Esophagus (tissue), 2 donors: Measurements from ENCODE around the gene AIF1. TPM values are rescaled to one million over a fixed set of nuclear protein-coding genes. Genes with fewer than 3 reads are reported as not detected.

Experiments used
- H3K27ac ChIP-seq, 2 donors: one replicate each; pipeline ENCODE4 v1.5.1; 2013; ENCODE audit warnings: low read depth in 2 of 2, mild to moderate bottlenecking in 2 of 2, inconsistent platforms in 1 of 2, low read length in 1 of 2, moderate library complexity in 1 of 2
- H3K27me3 ChIP-seq, 2 donors: one replicate each; pipeline ENCODE4 v1.6.1; 2013; ENCODE audit warnings: low read length in 2 of 2, control low read depth in 1 of 2, mild to moderate bottlenecking in 1 of 2; ENCODE audit not compliant: insufficient read depth in 2 of 2, control insufficient read depth in 1 of 2
- H3K36me3 ChIP-seq, 2 donors: one replicate each; pipeline ENCODE4 v1.6.1; 2013; ENCODE audit warnings: low read length in 1 of 2; ENCODE audit not compliant: control insufficient read depth in 2 of 2, insufficient read depth in 2 of 2
- H3K4me1 ChIP-seq, 2 donors: one replicate each; pipeline ENCODE4 v1.6.1; 2013; ENCODE audit warnings: low read length in 1 of 2; ENCODE audit not compliant: control insufficient read depth in 2 of 2, insufficient read depth in 2 of 2
- H3K4me3 ChIP-seq, 2 donors: one replicate each; pipeline ENCODE4 v1.5.1; 2013; ENCODE audit warnings: low read length in 2 of 2, mild to moderate bottlenecking in 2 of 2, low read depth in 1 of 2, moderate library complexity in 1 of 2
- H3K9me3 ChIP-seq, 2 donors: one replicate each; pipeline ENCODE4 v1.6.1; 2013; ENCODE audit warnings: mild to moderate bottlenecking in 2 of 2, low read depth in 1 of 2, low read length in 1 of 2, moderate library complexity in 1 of 2; ENCODE audit not compliant: control insufficient read depth in 2 of 2, insufficient read depth in 1 of 2
- whole genome bisulfite sequencing, 2 donors: extraction: QIAGEN DNeasy Blood & Tissue Kit; methylation state at CpG; one replicate each; pipeline ENCODE4 v1.1.7; 2013; 5-methylcytosine and 5-hydroxymethylcytosine counted together
- polyA plus RNA-seq, 2 donors: library from polyadenylated mRNA; stranded (reverse); fragments of 200-250 nt; gene quantifications; one replicate each; pipeline ENCODE4 v1.2.3, GENCODE V29; 2013
- donor health status: healthy with polysubstance abuse.
- donor health status: Bipolar disorder and iron deficiency.

AIF1 gene
- polyA plus RNA-seq, 2 donors = 8.0 to 12.6 TPM

- Histone ChIP-seq H3K4me3 (peak within 1 kb of the TSS; percentile 21 to 35), H3K27me3 (no peaks in the 10 kb centered on the region), H3K27ac (peak within 1 kb of the TSS; percentile 13 to 52), H3K4me1 (no peaks in the 10 kb centered on the region), H3K36me3 (no peaks in the 10 kb centered on the region), H3K9me3 (no peaks in the 10 kb centered on the region)
- WGBS, 2 donors = 45 to 47% methylated on average over 19 of the region's 19 CpGs
These were observed 39.6 kb upstream of the AIF1 start, which contains the start of gene TNF for GRCh38 chr6:31575335-31575901. Gene TNF (plus strand): TSS chr6:31575565. CDS start chr6:31575742, 177 bp downstream.

- Histone ChIP-seq H3K36me3 (no peaks in the 10 kb centered on the region), H3K4me1 (peaks cover 0 to 2% of the 10 kb centered on the region in 2 donors), H3K27me3 (no peaks in the 10 kb centered on the region), H3K9me3 (no peaks in the 10 kb centered on the region), H3K4me3 (peak overlapping the region; percentile 21 to 35), H3K27ac (peak overlapping the region; percentile 13 to 52)
- 70 to 75% methylated on average over 8 of the region's 8 CpGs for WGBS, 2 donors
These were observed 38.9 kb upstream of the AIF1 start for GRCh38 chr6:31575952-31576685.

- Histone ChIP-seq H3K27me3 (no peaks in the 10 kb centered on the region), H3K27ac (peak overlapping the region in 1 of 2 donors; percentile 19), H3K4me1 (peaks cover 0 to 6% of the 10 kb centered on the region in 2 donors), H3K4me3 (peak overlapping the region in 1 of 2 donors; percentile 10), H3K9me3 (no peaks in the 10 kb centered on the region), H3K36me3 (no peaks in the 10 kb centered on the region)
- 73 to 79% methylated on average over 19 of the region's 19 CpGs for WGBS, 2 donors
These were observed 38.0 kb upstream of the AIF1 start for GRCh38 chr6:31576897-31577578.

GRCh38 chr6:31577579-31577966 is 37.5 kb upstream of the AIF1 start:
- H3K27ac ChIP-seq = no peak overlapping the region
- no peak overlapping the region for H3K4me3 ChIP-seq
- no peaks in the 10 kb centered on the region for H3K36me3 ChIP-seq
- 83 to 85% methylated on average over 3 of the region's 3 CpGs for WGBS, 2 donors
- H3K4me1 ChIP-seq = peaks cover 0 to 6% of the 10 kb centered on the region in 2 donors
- no peaks in the 10 kb centered on the region for H3K9me3 ChIP-seq
- H3K27me3 ChIP-seq = no peaks in the 10 kb centered on the region

- Histone ChIP-seq H3K4me1 (peaks cover 0 to 6% of the 10 kb centered on the region in 2 donors), H3K27ac (no peak overlapping the region), H3K4me3 (no peak overlapping the region), H3K27me3 (no peaks in the 10 kb centered on the region), H3K9me3 (no peaks in the 10 kb centered on the region), H3K36me3 (no peaks in the 10 kb centered on the region)
- 66 to 71% methylated on average over 12 of the region's 12 CpGs for WGBS, 2 donors
These were observed 36.6 kb upstream of the AIF1 start for GRCh38 chr6:31578184-31579118.

GRCh38 chr6:31579119-31579505 is 35.9 kb upstream of the AIF1 start:
- Histone ChIP-seq H3K27me3 (no peaks in the 10 kb centered on the region), H3K4me3 (no peak overlapping the region), H3K27ac (no peak overlapping the region), H3K9me3 (no peaks in the 10 kb centered on the region), H3K36me3 (no peaks in the 10 kb centered on the region), H3K4me1 (peaks cover 0 to 6% of the 10 kb centered on the region in 2 donors)
- WGBS, 2 donors = 83 to 85% methylated on average over 3 of the region's 3 CpGs

GRCh38 chr6:31579546-31580437 is 35.2 kb upstream of the AIF1 start:
- H3K4me3 ChIP-seq = no peak overlapping the region
- peaks cover 0 to 6% of the 10 kb centered on the region in 2 donors for H3K4me1 ChIP-seq
- no peak overlapping the region for H3K27ac ChIP-seq
- no peaks in the 10 kb centered on the region for H3K36me3 ChIP-seq
- H3K9me3 ChIP-seq = no peaks in the 10 kb centered on the region
- no peaks in the 10 kb centered on the region for H3K27me3 ChIP-seq
- 90 to 91% methylated on average over 8 of the region's 8 CpGs for WGBS, 2 donors

- WGBS, 2 donors = 40 to 41% methylated on average over 11 of the region's 11 CpGs
- H3K4me1 ChIP-seq = peaks cover 0 to 6% of the 10 kb centered on the region in 2 donors
- peak overlapping the region; percentile 9 to 82 for H3K27ac ChIP-seq
- H3K4me3 ChIP-seq = peak overlapping the region; percentile 60 to 67
- H3K36me3 ChIP-seq = no peaks in the 10 kb centered on the region
- no peaks in the 10 kb centered on the region for H3K9me3 ChIP-seq
- H3K27me3 ChIP-seq = no peaks in the 10 kb centered on the region
These were observed 34.6 kb upstream of the AIF1 start for GRCh38 chr6:31580438-31580740.
